HG03457 (cell line): Measurements from ENCODE around the gene JAKMIP3.

ENCODE experiments used
- ATAC-seq: cut with Tn5 transposase; IDR thresholded peaks from one replicate; pipeline ENCODE4 v1.9.1; 2021; ENCODE audit warnings: moderate number of reproducible peaks; ENCODE audit not compliant: unreplicated experiment

Gene JAKMIP3

GRCh38 chr10:132043861-132044695 is 21.7 kb upstream of the JAKMIP3 start:
- ATAC-seq = no peak

GRCh38 chr10:132044803-132045202 is 20.9 kb upstream of the JAKMIP3 start:
- no peak for ATAC-seq

GRCh38 chr10:132045324-132045723 is 20.4 kb upstream of the JAKMIP3 start:
- no peak for ATAC-seq

GRCh38 chr10:132047575-132048293 is 18.0 kb upstream of the JAKMIP3 start:
- ATAC-seq = no peak

GRCh38 chr10:132048294-132048667 is 17.5 kb upstream of the JAKMIP3 start:
- no peak for ATAC-seq

- no peak for ATAC-seq
Measured at GRCh38 chr10:132050191-132050590, 15.6 kb upstream of the JAKMIP3 start.

GRCh38 chr10:132052124-132052523 is 13.6 kb upstream of the JAKMIP3 start:
- no peak for ATAC-seq

GRCh38 chr10:132054564-132054963 is 11.2 kb upstream of the JAKMIP3 start:
- no peak for ATAC-seq

GRCh38 chr10:132055616-132056015 is 10.1 kb upstream of the JAKMIP3 start:
- ATAC-seq = no peak

- no peak for ATAC-seq
Measured at GRCh38 chr10:132056663-132057062, 9.1 kb upstream of the JAKMIP3 start.

- ATAC-seq = no peak
Measured at GRCh38 chr10:132057191-132057681, 8.5 kb upstream of the JAKMIP3 start.

- ATAC-seq = no peak
Measured at GRCh38 chr10:132058111-132058745, 7.5 kb upstream of the JAKMIP3 start.

- no peak for ATAC-seq
Measured at GRCh38 chr10:132058793-132059759, 6.7 kb upstream of the JAKMIP3 start.

- no peak for ATAC-seq
Measured at GRCh38 chr10:132059760-132060508, 5.8 kb upstream of the JAKMIP3 start.

- no peak for ATAC-seq
Measured at GRCh38 chr10:132061030-132061429, 4.7 kb upstream of the JAKMIP3 start.

GRCh38 chr10:132061465-132061864 is 4.3 kb upstream of the JAKMIP3 start:
- no peak for ATAC-seq

- no peak for ATAC-seq
Measured at GRCh38 chr10:132062116-132062515, 3.6 kb upstream of the JAKMIP3 start.

GRCh38 chr10:132062641-132063390 is 2.9 kb upstream of the JAKMIP3 start:
- no peak for ATAC-seq

- ATAC-seq = no peak
Measured at GRCh38 chr10:132063432-132063831, 2.3 kb upstream of the JAKMIP3 start.
